ENCODE results near the gene NME7. TPM values are rescaled to one million over a fixed set of nuclear protein-coding genes. Genes with fewer than 3 reads are reported as not detected.
"Not testable (repeated sequence)": the region's sequence is repeated elsewhere in the genome, so short reads cannot be mapped to it uniquely, and the experiment has no call there.

The NME7 gene
- total RNA-seq, 1 experiment from 2014 or later: 30.3 TPM

- H3K4me3 ChIP-seq (ENCODE audit: low read depth in 2 of 2, low read length in 2 of 2): no peak overlapping the region
- TF ChIP-seq CTCF (IDR thresholded peaks at IDR 0.05): no peak
- TF ChIP-seq, protein P1, sequence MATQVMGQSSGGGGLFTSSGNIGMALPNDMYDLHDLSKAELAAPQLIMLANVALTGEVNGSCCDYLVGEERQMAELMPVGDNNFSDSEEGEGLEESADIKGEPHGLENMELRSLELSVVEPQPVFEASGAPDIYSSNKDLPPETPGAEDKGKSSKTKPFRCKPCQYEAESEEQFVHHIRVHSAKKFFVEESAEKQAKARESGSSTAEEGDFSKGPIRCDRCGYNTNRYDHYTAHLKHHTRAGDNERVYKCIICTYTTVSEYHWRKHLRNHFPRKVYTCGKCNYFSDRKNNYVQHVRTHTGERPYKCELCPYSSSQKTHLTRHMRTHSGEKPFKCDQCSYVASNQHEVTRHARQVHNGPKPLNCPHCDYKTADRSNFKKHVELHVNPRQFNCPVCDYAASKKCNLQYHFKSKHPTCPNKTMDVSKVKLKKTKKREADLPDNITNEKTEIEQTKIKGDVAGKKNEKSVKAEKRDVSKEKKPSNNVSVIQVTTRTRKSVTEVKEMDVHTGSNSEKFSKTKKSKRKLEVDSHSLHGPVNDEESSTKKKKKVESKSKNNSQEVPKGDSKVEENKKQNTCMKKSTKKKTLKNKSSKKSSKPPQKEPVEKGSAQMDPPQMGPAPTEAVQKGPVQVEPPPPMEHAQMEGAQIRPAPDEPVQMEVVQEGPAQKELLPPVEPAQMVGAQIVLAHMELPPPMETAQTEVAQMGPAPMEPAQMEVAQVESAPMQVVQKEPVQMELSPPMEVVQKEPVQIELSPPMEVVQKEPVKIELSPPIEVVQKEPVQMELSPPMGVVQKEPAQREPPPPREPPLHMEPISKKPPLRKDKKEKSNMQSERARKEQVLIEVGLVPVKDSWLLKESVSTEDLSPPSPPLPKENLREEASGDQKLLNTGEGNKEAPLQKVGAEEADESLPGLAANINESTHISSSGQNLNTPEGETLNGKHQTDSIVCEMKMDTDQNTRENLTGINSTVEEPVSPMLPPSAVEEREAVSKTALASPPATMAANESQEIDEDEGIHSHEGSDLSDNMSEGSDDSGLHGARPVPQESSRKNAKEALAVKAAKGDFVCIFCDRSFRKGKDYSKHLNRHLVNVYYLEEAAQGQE (IDR thresholded peaks at IDR 0.05; ENCODE audit: insufficient read depth in 1 of 2, low read depth in 2 of 2, low read length in 1 of 2): no peak
- TF ChIP-seq SIN3A (IDR thresholded peaks at IDR 0.05; ENCODE audit: borderline replicate concordance, insufficient read depth, low read depth, low read length): no peak
- TF ChIP-seq POLR2AphosphoS5 (IDR thresholded peaks at IDR 0.05; ENCODE audit: low read depth, low read length): no peak
- no peak for TF ChIP-seq TCF7L2 (IDR thresholded peaks at IDR 0.05; ENCODE audit: low read depth, low read length)
- H3K4me1 ChIP-seq (ENCODE audit: control insufficient read depth, insufficient read depth, low read length): no peaks in the 10 kb centered on the region
- H3K27ac ChIP-seq (ENCODE audit: low read length): no peak overlapping the region
- H3K9me3 ChIP-seq (ENCODE audit: control insufficient read depth, insufficient read depth, low read depth, low read length): no peaks in the 10 kb centered on the region
- ATAC-seq: no peak
- intact Hi-C loops (cut with micrococcal nuclease; ENCODE audit: unreplicated experiment) (no loop called here), in situ Hi-C loops (cut with HindIII; ENCODE audit: low pct_unique_long_range_greater_than_20kb, low sequenced_read_pairs) (no loop called here)
- no peak for DNase-seq (ENCODE audit: low read depth, low spot score)
- CTCF ChIA-PET: no interaction called here
- no peaks in the 10 kb centered on the region for H3K27me3 ChIP-seq (ENCODE audit: control insufficient read depth, insufficient read depth, low read length)
- BruUV-seq (replicated peaks): no TSS peak
- H3K36me3 ChIP-seq (ENCODE audit: control insufficient read depth, insufficient read depth, low read length): no peaks in the 10 kb centered on the region
- POLR2A ChIA-PET: interaction anchor here (0.7 kb wide), 1 partner anchor 31 kb away, joined by 6 read pairs; no protein-coding TSS in a partner anchor
These were observed 187.4 kb downstream of the NME7 start for GRCh38 chr1:169180174-169180573.

DNA sequence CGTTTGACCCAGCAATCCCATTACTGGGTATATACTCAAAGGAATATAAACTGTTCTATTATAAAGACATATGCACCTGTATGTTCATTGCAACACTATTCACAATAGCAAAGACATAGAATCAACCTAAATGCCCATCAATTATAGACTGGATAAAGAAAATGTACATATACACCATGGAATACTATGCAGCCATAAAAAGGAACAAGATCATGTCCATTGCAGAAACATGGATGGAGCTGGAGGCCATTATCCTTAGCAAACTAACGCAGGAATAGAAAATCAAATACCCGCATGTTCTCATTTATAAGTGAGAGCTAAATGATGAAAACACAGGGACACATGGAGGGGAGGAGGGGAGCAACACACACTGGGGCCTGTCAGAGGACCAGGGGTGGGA, 188.2 kb downstream of the NME7 start:
- DNase-seq (ENCODE audit: low read depth, low spot score); ATAC-seq; intact Hi-C loops (cut with micrococcal nuclease; ENCODE audit: unreplicated experiment); in situ Hi-C loops (cut with HindIII; ENCODE audit: low pct_unique_long_range_greater_than_20kb, low sequenced_read_pairs); H3K4me3 ChIP-seq (ENCODE audit: low read depth in 2 of 2, low read length in 2 of 2); H3K36me3 ChIP-seq (ENCODE audit: control insufficient read depth, insufficient read depth, low read length); H3K9me3 ChIP-seq (ENCODE audit: control insufficient read depth, insufficient read depth, low read depth, low read length); CTCF ChIA-PET; H3K27ac ChIP-seq (ENCODE audit: low read length); POLR2A ChIA-PET; H3K4me1 ChIP-seq (ENCODE audit: control insufficient read depth, insufficient read depth, low read length); H3K27me3 ChIP-seq (ENCODE audit: control insufficient read depth, insufficient read depth, low read length); BruUV-seq (replicated peaks): not testable (repeated sequence)

DNA sequence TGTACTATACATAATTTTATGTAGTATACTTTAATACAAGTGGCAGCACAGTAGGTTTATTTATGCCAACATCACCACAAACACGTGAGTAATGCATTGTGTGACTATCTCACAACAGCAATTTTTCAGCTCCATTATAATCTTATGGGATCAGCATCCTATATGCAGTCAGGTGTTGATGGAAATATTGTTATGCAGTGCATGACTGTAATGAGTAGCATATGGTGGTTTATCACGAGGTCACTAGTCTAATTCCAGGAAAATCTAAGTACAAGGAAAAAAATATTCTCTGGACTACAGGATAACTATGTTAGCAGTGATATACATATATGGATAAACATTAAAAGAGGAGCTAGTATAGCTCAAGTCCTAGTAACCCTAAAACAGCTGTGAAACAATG, 192.1 kb downstream of the NME7 start:
- no peak for DNase-seq (ENCODE audit: low read depth, low spot score)
- in situ Hi-C loops (cut with HindIII; ENCODE audit: low pct_unique_long_range_greater_than_20kb, low sequenced_read_pairs): no loop called here
- ATAC-seq: no peak
- no TSS peak for BruUV-seq (replicated peaks)
- Histone ChIP-seq H3K4me3 (ENCODE audit: low read depth in 2 of 2, low read length in 2 of 2) (no peak overlapping the region), H3K27ac (ENCODE audit: low read length) (no peak overlapping the region), H3K27me3 (ENCODE audit: control insufficient read depth, insufficient read depth, low read length) (no peaks in the 10 kb centered on the region), H3K9me3 (ENCODE audit: control insufficient read depth, insufficient read depth, low read depth, low read length) (no peaks in the 10 kb centered on the region), H3K4me1 (ENCODE audit: control insufficient read depth, insufficient read depth, low read length) (no peaks in the 10 kb centered on the region), H3K36me3 (ENCODE audit: control insufficient read depth, insufficient read depth, low read length) (no peaks in the 10 kb centered on the region)
- ChIA-PET CTCF (interaction anchor here (0.7 kb wide), 1 partner anchor 48 kb away, joined by 3 read pairs; no protein-coding TSS in a partner anchor), POLR2A (no interaction called here)
- intact Hi-C loops (cut with micrococcal nuclease; ENCODE audit: unreplicated experiment): no loop called here
- TF ChIP-seq SIN3A (IDR thresholded peaks at IDR 0.05; ENCODE audit: borderline replicate concordance, insufficient read depth, low read depth, low read length) (no peak), CTCF (IDR thresholded peaks at IDR 0.05) (no peak), POLR2AphosphoS5 (IDR thresholded peaks at IDR 0.05; ENCODE audit: low read depth, low read length) (no peak), TCF7L2 (IDR thresholded peaks at IDR 0.05; ENCODE audit: low read depth, low read length) (no peak)
- TF ChIP-seq, protein P1 (IDR thresholded peaks at IDR 0.05; ENCODE audit: insufficient read depth in 1 of 2, low read depth in 2 of 2, low read length in 1 of 2): no peak
